ENCODE results near the gene FAM124A.
"Not testable (repeated sequence)": the region's sequence is repeated elsewhere in the genome, so short reads cannot be mapped to it uniquely, and the experiment has no call there.

The FAM124A gene

GRCh38 chr13:51287758-51288157, 65.6 kb downstream of the FAM124A start:
- FAIRE-seq (no peak), DNase-seq (ENCODE audit: insufficient read length, low spot score) (no peak)
- TF ChIP-seq, protein P1, sequence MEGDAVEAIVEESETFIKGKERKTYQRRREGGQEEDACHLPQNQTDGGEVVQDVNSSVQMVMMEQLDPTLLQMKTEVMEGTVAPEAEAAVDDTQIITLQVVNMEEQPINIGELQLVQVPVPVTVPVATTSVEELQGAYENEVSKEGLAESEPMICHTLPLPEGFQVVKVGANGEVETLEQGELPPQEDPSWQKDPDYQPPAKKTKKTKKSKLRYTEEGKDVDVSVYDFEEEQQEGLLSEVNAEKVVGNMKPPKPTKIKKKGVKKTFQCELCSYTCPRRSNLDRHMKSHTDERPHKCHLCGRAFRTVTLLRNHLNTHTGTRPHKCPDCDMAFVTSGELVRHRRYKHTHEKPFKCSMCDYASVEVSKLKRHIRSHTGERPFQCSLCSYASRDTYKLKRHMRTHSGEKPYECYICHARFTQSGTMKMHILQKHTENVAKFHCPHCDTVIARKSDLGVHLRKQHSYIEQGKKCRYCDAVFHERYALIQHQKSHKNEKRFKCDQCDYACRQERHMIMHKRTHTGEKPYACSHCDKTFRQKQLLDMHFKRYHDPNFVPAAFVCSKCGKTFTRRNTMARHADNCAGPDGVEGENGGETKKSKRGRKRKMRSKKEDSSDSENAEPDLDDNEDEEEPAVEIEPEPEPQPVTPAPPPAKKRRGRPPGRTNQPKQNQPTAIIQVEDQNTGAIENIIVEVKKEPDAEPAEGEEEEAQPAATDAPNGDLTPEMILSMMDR (IDR thresholded peaks at IDR 0.05; ENCODE audit: insufficient read depth, missing control alignments), result no peak

GRCh38 chr13:51288254-51288653, 66.1 kb downstream of the FAM124A start:
- FAIRE-seq; DNase-seq (ENCODE audit: insufficient read length, low spot score): not testable (repeated sequence)

DNA sequence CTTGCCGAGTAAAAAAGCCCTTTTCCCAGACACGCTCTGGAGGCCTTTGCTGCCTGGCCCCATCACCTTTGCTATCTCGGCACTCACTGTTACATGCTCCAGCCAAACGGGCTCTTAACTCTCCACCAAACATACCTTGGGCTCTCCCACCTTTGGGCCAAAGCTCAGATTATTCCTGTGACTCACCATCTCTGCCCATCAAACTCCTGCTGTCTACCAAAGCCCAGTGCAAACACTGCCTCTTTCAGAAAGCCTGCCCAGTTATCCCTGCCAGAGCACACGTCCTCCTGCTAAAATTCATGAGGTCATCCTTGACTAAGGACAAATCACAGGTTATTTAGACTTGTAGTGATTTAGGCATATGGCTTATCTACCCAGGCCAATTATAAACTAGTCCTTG, 69.1 kb downstream of the FAM124A start:
- no peak for DNase-seq (ENCODE audit: insufficient read length, low spot score)
- TF ChIP-seq, protein P1 (IDR thresholded peaks at IDR 0.05; ENCODE audit: insufficient read depth, missing control alignments), result no peak

GRCh38 chr13:51292000-51292565, 69.9 kb downstream of the FAM124A start:
- FAIRE-seq (no peak), DNase-seq (ENCODE audit: insufficient read length, low spot score) (no peak)
- TF ChIP-seq, protein P1 (IDR thresholded peaks at IDR 0.05; ENCODE audit: insufficient read depth, missing control alignments), result no peak

More for the DNA sequence above, 69.1 kb downstream of the FAM124A start:
- no peak for FAIRE-seq

DNA sequence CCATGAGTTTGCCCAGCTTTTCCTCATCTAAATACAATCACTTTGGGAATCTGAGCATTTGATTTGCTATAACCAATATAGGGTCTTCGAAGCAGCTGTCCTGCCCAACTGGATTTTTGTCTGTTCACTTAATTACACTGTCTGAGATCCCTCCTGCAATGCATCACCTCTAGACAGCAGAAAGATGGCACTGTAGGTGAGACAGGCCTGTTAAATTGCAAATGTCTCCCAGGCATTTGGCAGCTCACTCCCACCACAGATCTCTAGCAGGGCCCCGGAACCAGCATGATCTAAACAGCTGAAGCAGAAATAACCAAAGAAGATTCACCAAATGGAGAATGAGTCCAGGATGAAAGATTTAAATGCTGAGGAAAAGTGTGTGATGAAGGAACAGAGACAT, 75.4 kb downstream of the FAM124A start:
- no peak for DNase-seq (ENCODE audit: insufficient read length, low spot score)
- TF ChIP-seq, protein P1 (IDR thresholded peaks at IDR 0.05; ENCODE audit: insufficient read depth, missing control alignments), result no peak
- FAIRE-seq, result no peak

GRCh38 chr13:51298812-51299211, 76.6 kb downstream of the FAM124A start:
- FAIRE-seq, result no peak
- no peak for DNase-seq (ENCODE audit: insufficient read length, low spot score)
- TF ChIP-seq, protein P1 (IDR thresholded peaks at IDR 0.05; ENCODE audit: insufficient read depth, missing control alignments), result no peak

DNA sequence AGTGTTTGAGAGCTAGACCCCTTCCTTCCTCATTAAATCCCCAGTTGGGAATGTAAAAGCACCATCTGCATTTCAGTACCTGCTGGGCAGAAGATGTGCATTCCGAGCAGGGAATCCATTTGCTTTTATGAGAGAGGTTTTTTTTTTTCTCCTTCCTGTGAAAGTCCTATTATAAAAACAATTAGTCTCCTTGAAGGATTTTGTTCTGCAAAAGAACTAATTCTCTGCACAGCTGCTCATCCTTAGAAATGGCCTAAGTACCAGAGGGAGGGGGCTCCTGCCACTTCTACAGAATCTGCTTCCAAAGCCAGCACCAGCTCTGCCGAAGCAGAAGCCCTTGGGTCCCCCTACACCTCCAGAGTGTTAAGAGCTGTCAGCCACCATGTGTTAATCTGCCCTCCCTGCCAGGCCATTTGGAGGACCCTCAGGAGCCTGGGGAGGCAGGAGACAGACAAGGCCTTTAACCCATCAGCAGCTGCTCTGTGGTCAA, 80.9 kb downstream of the FAM124A start:
- TF ChIP-seq, protein P1 (IDR thresholded peaks at IDR 0.05; ENCODE audit: insufficient read depth, missing control alignments), result no peak
- no peak for FAIRE-seq
- no peak for DNase-seq (ENCODE audit: insufficient read length, low spot score)

DNA sequence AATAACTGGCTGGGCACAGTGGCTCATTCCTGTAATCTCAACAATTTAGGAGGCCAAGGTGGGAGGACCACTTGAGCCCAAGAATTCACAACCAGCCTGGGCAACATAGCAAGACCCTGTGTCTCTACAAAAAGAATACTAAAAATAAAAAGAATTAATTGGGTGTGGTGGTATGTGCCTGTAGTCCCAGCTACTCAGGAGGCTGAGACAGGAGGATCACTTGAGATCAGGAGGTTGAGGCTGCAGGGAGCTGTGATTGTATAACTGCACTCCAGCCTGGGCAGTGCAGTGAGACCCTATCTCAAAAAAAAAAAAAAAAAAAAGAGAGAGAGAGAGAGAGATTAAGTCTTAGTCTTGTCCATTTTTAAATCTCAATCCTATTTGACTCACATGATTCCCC, 81.7 kb downstream of the FAM124A start:
- FAIRE-seq (no peak), DNase-seq (ENCODE audit: insufficient read length, low spot score) (no peak)
- TF ChIP-seq, protein P1 (IDR thresholded peaks at IDR 0.05; ENCODE audit: insufficient read depth, missing control alignments), result no peak
